ENCODE measurements around the gene ARPC4.

DNA sequence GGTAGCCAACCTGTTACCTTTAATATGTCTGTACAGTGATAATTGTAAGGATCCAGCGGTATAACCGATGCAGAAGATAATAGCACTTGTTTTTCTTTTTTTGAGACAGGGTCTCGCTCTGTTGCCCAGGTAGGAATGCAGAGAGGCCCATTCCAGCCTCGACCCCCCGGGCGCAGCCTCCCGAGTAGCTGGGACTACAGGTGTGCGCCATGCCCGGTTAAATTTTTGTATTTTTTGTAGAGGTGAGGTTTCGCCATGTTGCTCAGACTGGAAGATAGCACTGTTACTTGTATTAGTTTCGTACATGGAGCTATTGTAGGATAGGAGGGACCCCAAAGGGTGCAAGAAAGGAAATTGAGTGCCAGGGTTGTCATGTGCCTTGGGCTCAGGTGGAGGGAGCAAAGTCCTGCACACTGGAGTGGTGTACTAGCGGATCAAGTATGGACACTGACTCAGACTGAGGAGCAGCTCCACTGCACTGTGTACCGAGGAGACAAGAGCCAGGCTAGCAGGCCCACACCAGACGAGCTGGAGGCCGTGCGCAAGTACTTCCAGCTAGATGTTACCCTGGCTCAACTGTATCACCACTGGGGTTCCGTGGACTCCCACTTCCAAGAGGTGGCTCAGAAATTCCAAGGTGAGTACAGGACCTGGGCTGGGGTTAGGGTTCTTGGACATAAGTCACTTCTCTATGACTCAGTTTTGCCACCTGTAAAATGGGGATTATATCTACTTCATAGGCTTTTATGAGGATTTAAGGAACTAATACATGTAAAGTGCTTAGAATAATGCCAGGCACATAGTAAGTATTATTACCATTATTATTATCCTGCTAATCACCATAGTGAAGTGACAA lies 42.1 kb upstream of the ARPC4 start:
- TF ChIP-seq CTCF (IDR thresholded peaks at IDR 0.05; ENCODE audit: low read depth, low read length) (no peak), EZH2phosphoT487 (IDR thresholded peaks at IDR 0.05; ENCODE audit: low read depth) (no peak)

Measured in OCI-LY3 (cell line).